ENCODE data around the gene RASGRP4. TPM values are rescaled to one million over a fixed set of nuclear protein-coding genes. Genes with fewer than 3 reads are reported as not detected.

Gene RASGRP4
- total and polyA plus RNA-seq, 7 donors = 0.69 to 3.6 (median 3.0) TPM

DNA sequence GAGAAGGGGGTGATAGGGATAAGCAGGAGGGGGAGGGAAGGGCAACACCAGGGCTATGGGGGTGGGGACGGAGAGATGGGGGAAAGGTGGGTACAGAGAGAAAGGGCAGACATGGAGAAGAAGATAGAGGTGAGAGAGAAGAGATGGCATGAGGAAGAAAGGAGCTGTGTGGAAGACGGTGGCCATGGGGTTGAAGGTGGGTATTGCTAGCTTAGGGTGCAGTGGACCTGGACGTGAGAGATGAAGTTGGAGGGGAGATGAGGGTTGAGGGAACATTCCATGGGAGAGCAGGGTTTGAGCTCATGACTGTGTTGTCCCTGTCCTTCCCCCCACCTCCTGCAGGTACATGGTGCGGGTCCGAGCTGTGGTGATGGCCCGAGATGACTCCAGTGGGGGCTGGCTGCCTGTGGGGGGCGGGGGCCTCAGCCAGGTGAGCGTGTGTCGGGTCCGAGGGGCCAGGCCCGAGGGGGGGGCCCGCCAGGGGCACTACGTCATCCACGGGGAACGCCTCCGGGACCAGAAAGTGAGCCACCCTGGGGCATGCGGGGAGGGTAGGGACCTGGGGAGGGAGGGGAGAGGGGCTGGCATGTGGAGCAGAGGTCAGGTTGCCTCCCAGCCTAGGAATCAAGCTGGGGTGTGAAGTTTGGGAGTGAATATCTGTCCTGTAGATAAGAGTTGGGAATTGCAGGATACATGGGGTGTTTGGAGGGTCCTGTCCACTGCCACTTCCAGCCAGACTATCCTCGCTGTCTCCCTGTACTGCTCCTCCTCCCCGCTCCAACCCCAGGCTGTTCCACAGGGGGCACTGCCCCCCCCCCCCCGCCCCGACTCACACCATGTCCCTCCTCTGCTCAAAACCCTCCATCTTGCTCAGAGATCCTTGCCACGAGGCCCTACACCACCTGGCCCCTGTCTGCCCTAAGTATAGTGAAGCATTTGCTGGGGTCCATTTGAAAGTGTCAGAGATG lies 35.8 kb downstream of the RASGRP4 start:
- H3K36me3 ChIP-seq = peaks cover 0 to 3% (median 0%) of the 10 kb centered on the region in 4 donors
- WGBS, 2 donors = 44 to 45% methylated on average over 22 of the region's 22 CpGs
- peaks cover 15 to 79% (median 51%) of the 10 kb centered on the region in 3 donors for H3K27me3 ChIP-seq
- TF ChIP-seq POLR2AphosphoS5 (IDR thresholded peaks at IDR 0.05) (no peak), POLR2A (IDR thresholded peaks at IDR 0.05) (no peak), EP300 (IDR thresholded peaks at IDR 0.05) (no peak)
- TF ChIP-seq, protein P1, sequence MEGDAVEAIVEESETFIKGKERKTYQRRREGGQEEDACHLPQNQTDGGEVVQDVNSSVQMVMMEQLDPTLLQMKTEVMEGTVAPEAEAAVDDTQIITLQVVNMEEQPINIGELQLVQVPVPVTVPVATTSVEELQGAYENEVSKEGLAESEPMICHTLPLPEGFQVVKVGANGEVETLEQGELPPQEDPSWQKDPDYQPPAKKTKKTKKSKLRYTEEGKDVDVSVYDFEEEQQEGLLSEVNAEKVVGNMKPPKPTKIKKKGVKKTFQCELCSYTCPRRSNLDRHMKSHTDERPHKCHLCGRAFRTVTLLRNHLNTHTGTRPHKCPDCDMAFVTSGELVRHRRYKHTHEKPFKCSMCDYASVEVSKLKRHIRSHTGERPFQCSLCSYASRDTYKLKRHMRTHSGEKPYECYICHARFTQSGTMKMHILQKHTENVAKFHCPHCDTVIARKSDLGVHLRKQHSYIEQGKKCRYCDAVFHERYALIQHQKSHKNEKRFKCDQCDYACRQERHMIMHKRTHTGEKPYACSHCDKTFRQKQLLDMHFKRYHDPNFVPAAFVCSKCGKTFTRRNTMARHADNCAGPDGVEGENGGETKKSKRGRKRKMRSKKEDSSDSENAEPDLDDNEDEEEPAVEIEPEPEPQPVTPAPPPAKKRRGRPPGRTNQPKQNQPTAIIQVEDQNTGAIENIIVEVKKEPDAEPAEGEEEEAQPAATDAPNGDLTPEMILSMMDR (IDR thresholded peaks at IDR 0.05) = no peak
- H3K4me3 ChIP-seq = no peak overlapping the region
- intact Hi-C loops (cut with DNase I) = no loop called here
- peak overlapping the region in 1 of 4 donors; percentile 53 for H3K27ac ChIP-seq
- peaks cover 0 to 37% (median 33%) of the 10 kb centered on the region in 4 donors for H3K4me1 ChIP-seq
- DNase-seq = no peak
- H3K9me3 ChIP-seq = no peaks in the 10 kb centered on the region

DNA sequence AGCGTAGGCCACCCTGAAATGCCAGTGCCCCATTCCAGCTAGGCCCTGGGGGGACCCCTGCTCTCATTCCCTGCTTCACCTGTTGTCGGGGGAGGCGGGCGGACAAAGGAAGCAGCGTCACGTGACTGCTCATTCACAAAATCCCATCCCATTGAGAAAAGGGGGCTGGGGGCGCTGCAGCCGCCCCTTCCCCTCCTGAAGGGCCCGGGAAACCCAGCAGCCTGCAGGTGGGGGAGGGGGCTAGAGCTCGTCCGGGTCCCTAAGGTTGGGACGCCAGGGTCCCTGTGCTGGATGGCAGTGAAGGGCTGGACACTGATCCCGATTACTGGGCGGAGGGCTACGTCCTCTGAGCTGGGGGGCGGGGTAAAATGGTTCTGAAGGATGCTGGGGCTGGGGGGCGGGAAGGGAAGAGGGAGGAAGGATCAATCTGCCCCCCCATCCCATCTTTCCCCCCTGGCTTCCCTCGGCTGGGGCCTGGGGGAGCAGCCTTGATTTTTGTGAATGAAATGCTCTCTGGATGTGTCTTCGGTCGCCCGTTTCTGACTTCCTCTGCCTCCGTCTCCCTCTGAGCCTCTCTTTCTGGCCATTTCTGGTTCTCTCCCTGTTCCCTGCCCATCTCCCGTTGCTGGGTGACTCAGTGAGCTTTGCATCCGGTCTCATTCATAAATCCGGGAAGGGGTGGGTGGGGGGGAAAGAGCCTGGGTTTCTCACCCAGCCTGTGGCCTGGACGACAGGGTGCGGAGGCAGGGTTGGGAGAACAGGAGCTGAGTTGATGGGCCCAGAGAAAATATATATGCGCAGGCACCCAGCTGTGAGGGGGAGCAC lies 36.7 kb downstream of the RASGRP4 start:
- H3K4me3 ChIP-seq = peak overlapping the region in 3 of 4 donors; percentile 32 to 52 (median 44)
- peak overlapping the region in 3 of 4 donors; percentile 27 to 60 (median 53) for H3K27ac ChIP-seq
- WGBS, 2 donors = 6% methylated on average over 28 of the region's 28 CpGs
- no peaks in the 10 kb centered on the region for H3K9me3 ChIP-seq
- no peak for DNase-seq
- intact Hi-C loops (cut with DNase I) = no loop called here
- peaks cover 15 to 79% (median 52%) of the 10 kb centered on the region in 3 donors for H3K27me3 ChIP-seq
- H3K36me3 ChIP-seq = peaks cover 0 to 11% (median 2%) of the 10 kb centered on the region in 4 donors
- H3K4me1 ChIP-seq = peaks cover 0 to 37% (median 33%) of the 10 kb centered on the region in 4 donors
- TF ChIP-seq EP300 (IDR thresholded peaks at IDR 0.05) (no peak), POLR2AphosphoS5 (IDR thresholded peaks at IDR 0.05) (no peak), POLR2A (IDR thresholded peaks at IDR 0.05) (no peak)
- TF ChIP-seq, protein P1 (IDR thresholded peaks at IDR 0.05) = no peak

DNA sequence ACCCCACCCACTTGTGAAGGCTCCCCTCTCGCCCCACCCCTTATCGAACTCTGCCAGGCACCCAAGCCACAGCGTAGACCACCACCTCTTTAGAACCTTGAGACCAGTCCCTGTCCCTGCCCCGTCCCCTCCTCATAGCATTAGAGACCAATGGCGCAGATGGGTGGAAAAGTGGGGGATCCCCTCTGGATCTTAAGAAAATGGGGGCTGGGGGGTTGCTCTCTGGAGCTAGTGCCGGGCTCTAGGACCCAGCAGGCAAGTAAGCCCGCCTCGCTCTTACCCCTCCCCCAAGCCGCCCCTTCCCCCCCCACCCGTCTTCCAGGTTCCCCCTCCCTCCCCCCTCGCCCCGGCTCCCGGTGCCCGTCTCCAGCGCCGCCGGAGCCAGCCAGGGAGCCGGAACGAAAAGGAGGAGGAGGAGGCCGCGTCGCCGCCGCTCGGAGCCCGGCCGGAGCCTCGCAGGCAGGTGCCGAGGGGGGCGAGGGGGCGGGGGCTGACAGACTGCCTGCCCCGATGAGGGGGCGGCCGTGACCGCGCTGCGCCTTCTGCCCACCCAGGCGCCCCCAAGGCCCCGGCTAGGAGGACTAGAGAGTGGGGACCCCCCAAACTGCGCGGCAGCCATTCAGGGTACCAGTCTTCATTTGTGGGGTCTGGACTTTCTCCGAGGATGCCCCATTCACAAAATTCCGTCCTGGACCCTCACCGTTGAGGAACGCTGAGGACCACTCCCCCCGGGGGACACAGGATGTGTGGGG lies 37.5 kb downstream of the RASGRP4 start, which contains the start of gene SPRED3:
Gene SPRED3, plus strand, starts transcription at position 349 of the 752 bp plus-strand sequence. CDS start 1,606 bp downstream, outside the sequence.
- Histone ChIP-seq H3K4me1 (peaks cover 0 to 37% (median 33%) of the 10 kb centered on the region in 4 donors), H3K9me3 (no peaks in the 10 kb centered on the region), H3K27me3 (peaks cover 15 to 79% (median 57%) of the 10 kb centered on the region in 3 donors), H3K27ac (peak within 1 kb of the TSS in 3 of 4 donors; percentile 27 to 77 (median 60)), H3K36me3 (peaks cover 7 to 19% (median 9%) of the 10 kb centered on the region in 4 donors), H3K4me3 (peak within 1 kb of the TSS; percentile 21 to 52 (median 38))
- WGBS, 2 donors = 1 to 2% methylated on average over 45 to 46 of the region's 46 CpGs
- DNase-seq = no peak
- TF ChIP-seq POLR2A (IDR thresholded peaks at IDR 0.05) = no peak
- TF ChIP-seq POLR2AphosphoS5 (IDR thresholded peaks at IDR 0.05) = no peak
- no peak for TF ChIP-seq EP300 (IDR thresholded peaks at IDR 0.05)
- TF ChIP-seq, protein P1 (IDR thresholded peaks at IDR 0.05) = no peak
- intact Hi-C loops (cut with DNase I) = no loop called here
